GM12878 (cell line): Measurements from ENCODE around the gene BRAF. TPM values are rescaled to one million over a fixed set of nuclear protein-coding genes. Genes with fewer than 3 reads are reported as not detected.

Source experiments
- ATAC-seq: fragments of 200-7000 bp; cut with Tn5 transposase; 3 replicates; pipeline ENCODE4 v1.9.1; 2020; ENCODE audit warnings: mild to moderate bottlenecking, moderate library complexity
- BruUV-seq: library from RNA; stranded (reverse); fragments of 400-500 nt; replicated peaks from 2 replicates; lab custom pipeline; 2021; lab: Mats Ljungman, UMichigan
- CTCF ChIA-PET: fragments of 300-600 bp; sonication (Branson Sonifier 250); formaldehyde crosslinking; extraction: SDS; loops from one replicate; lab custom pipeline; 2021; ENCODE audit warnings: inconsistent platforms; lab: Yijun Ruan, JAX
- POLR2A ChIA-PET: fragments of 350-600 bp; formaldehyde crosslinking; extraction: SDS; loops from one replicate; lab custom pipeline; 2021; ENCODE audit warnings: inconsistent platforms; lab: Charles Lee
- RAD21 ChIA-PET: fragments of 300-600 bp; sonication (Branson Sonifier 250); formaldehyde crosslinking; loops from one replicate; lab custom pipeline; 2023; ENCODE audit warnings: antibody characterized with exemption; ENCODE audit not compliant: unreplicated experiment; lab: Charles Lee
- SMC1A ChIA-PET: fragments of 300-600 bp; sonication (Branson Sonifier 250); formaldehyde crosslinking; loops from one replicate; lab custom pipeline; 2023; ENCODE audit not compliant: unreplicated experiment, uncharacterized antibody; lab: Charles Lee
- DNase-seq: peaks from one replicate; pipeline ENCODE4 v3.0.0-alpha.2; 2011; ENCODE audit warnings: low read depth, low spot score
- FAIRE-seq: peaks from 3 replicates; lab custom pipeline; 2011; peaks lifted over from hg19 to GRCh38; lab: Jason Lieb, UNC
- H2AFZ ChIP-seq: 2 replicates; pipeline ENCODE4 v1.6.0; 2011; ENCODE audit warnings: low read depth, low read length, control low read depth; ENCODE audit not compliant: control insufficient read depth
- H3K27ac ChIP-seq: 2 replicates; pipeline ENCODE4 v1.5.1; 2011; ENCODE audit warnings: control low read depth; ENCODE audit not compliant: control insufficient read depth, insufficient read depth
- H3K27me3 ChIP-seq, 2 experiments: replicated peaks in 1 of 2; 2 replicates each; pipeline versions ENCODE4 v1.6.0 to v1.6.1; 2011; ENCODE audit warnings: low read length in 1 of 2; ENCODE audit not compliant: control insufficient read depth in 2 of 2, insufficient read depth in 2 of 2
- H3K36me3 ChIP-seq, 2 experiments: 2 replicates each; pipeline ENCODE4 v1.5.1; 2011; ENCODE audit warnings: low read length in 1 of 2; ENCODE audit not compliant: control insufficient read depth in 2 of 2, insufficient read depth in 2 of 2
- H3K4me1 ChIP-seq: 2 replicates; pipeline ENCODE4 v1.6.1; 2011; ENCODE audit warnings: mild to moderate bottlenecking, low read length, moderate library complexity, mixed read lengths; ENCODE audit not compliant: control insufficient read depth, insufficient read depth
- H3K4me2 ChIP-seq: 2 replicates; pipeline ENCODE4 v1.6.0; 2011; ENCODE audit warnings: control low read depth; ENCODE audit not compliant: control insufficient read depth, insufficient read depth
- H3K4me3 ChIP-seq: fragments of 200-600 bp; sonication (generic); 2 replicates; pipeline ENCODE4 v1.5.1; 2016
- H3K79me2 ChIP-seq: 2 replicates; pipeline ENCODE4 v1.6.0; 2011; ENCODE audit warnings: low read length; ENCODE audit not compliant: control insufficient read depth, insufficient read depth
- H3K9ac ChIP-seq: 2 replicates; pipeline ENCODE4 v1.8.0; 2011; ENCODE audit warnings: low read length, control low read depth, mixed read lengths; ENCODE audit not compliant: control insufficient read depth, insufficient read depth
- H3K9me3 ChIP-seq: replicated peaks from 3 replicates; pipeline ENCODE4 v1.5.1; 2011; ENCODE audit warnings: mild to moderate bottlenecking, low read length; ENCODE audit not compliant: control insufficient read depth, insufficient read depth
- H4K20me1 ChIP-seq: 2 replicates; pipeline ENCODE4 v1.6.0; 2011; ENCODE audit not compliant: control insufficient read depth, insufficient read depth
- HDGF ChIP-seq: fragments of 450-650 bp; IDR thresholded peaks from 2 replicates; pipeline ENCODE4 v1.6.1; 2016; ENCODE audit warnings: antibody characterized with exemption
- SPI1 ChIP-seq: IDR thresholded peaks from 2 replicates; pipeline ENCODE4 v1.6.1; 2011; ENCODE audit warnings: low read depth, mild to moderate bottlenecking, low read length, moderate library complexity, borderline replicate concordance; ENCODE audit not compliant: insufficient read depth
- SUZ12 ChIP-seq: fragments of 200-600 bp; sonication (generic); IDR thresholded peaks from one replicate; pipeline ENCODE4 v1.6.1; 2018; ENCODE audit warnings: antibody characterized with exemption, mild to moderate bottlenecking; ENCODE audit not compliant: unreplicated experiment
- ZNF24 ChIP-seq: fragments of 450-650 bp; IDR thresholded peaks from 2 replicates; pipeline ENCODE4 v1.6.1; 2017; ENCODE audit warnings: antibody characterized with exemption, mild to moderate bottlenecking
- WGBS: methylation state at CpG from one replicate; pipeline ENCODE4 v1.1.6; 2016; ENCODE audit warnings: low lambda C conversion rate; ENCODE audit not compliant: insufficient replicate concordance, insufficient coverage; ENCODE audit errors: missing lambda C conversion rate; 5-methylcytosine and 5-hydroxymethylcytosine counted together
- in situ Hi-C: fragments of 300-500 bp; cut with MboI; formaldehyde crosslinking; loops from 9 replicates; pipeline ENCODE4 v1.14.3; 2018; ENCODE audit warnings: mixed read lengths
- intact Hi-C: fragments of 100-400 bp; cut with micrococcal nuclease; formaldehyde crosslinking; loops from one replicate; pipeline ENCODE4 v1.14.2; 2022; ENCODE audit not compliant: unreplicated experiment
- polyA plus RNA-seq, 11 experiments: library from polyadenylated mRNA; depleted of rRNA in 4 of 11; unstranded in 6 of 11; stranded (reverse) in 5 of 11; fragments of >200 nt; fragmentation: Nextera tagmentation in 4 of 11; fragmentation: Illumina TruSeq in 1 of 11; extraction: Ambion mirVana in 4 of 11; extraction: Trizol in 1 of 11; gene quantifications; 1 replicate in 1 of 11; 2 replicates in 10 of 11; pipeline versions ENCODE4 v1.2.1 to v1.2.3, GENCODE V29; 2011 to 2016; ENCODE audit warnings: inconsistent platforms in 2 of 11, missing spikeins in 2 of 11, low read depth in 1 of 11
- total RNA-seq, 4 experiments: library from RNA; depleted of rRNA in 3 of 4; stranded (reverse); fragments of >200 nt in 3 of 4; fragmentation: Illumina TruSeq in 1 of 4; extraction: Trizol in 1 of 4; gene quantifications; 2 replicates each; pipeline versions ENCODE4 v1.2.1 to v1.2.3, GENCODE V29; 2013 to 2021

The BRAF gene
- total and polyA plus RNA-seq, 10 of the 15 experiments (the other 5 are each of a cell fraction or from before 2014, with no cell fraction given) = 2.6 to 31.0 (median 10.6) TPM

DNA sequence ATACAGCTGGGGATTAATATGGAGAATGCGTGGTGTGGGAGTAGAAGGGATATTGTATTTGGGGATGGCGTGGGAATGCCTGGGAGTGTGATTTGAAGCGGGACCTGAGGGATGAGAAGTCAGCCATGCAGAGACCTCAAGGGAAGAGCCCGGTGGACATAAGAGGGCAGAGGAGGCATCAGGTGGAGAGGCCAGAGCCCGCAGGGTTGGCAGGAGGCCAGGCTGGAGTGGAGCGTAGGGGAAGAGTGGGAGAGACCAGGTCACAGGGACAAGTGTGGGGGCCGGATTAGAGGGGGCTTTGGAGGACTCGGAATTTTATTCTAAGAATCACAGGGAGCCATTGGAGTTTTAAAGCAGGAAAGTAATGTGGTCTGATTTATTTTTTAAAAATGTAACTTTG lies 226.3 kb downstream of the BRAF start:
- no peaks in the 10 kb centered on the region for H3K9me3 ChIP-seq
- H3K9ac ChIP-seq = peak overlapping the region; percentile 82; the same call in 1 of the 2 replicates
- FAIRE-seq (no peak), ATAC-seq (no peak), DNase-seq (no peak)
- RAD21 ChIA-PET = interaction anchor here (1.3 kb wide), 1 partner anchor 22 kb away, joined by 3 read pairs; no protein-coding TSS in a partner anchor
- no peak for TF ChIP-seq ZNF24
- no peak for TF ChIP-seq SUZ12
- peak overlapping the region; percentile 95 for H3K4me2 ChIP-seq
- no peaks in the 10 kb centered on the region for H3K36me3 ChIP-seq
- no peaks in the 10 kb centered on the region for H4K20me1 ChIP-seq
- intact Hi-C loops (loop anchor here (5.0 kb wide), 1 partner anchor 224 kb away; the partner anchor contains the start of gene BRAF), in situ Hi-C loops (no loop called here)
- CTCF ChIA-PET = interaction anchor here (1.2 to 4.3 kb wide), 3 partner anchors 23 to 644 kb away, joined by 4 to 25 read pairs (median 8); no protein-coding TSS in a partner anchor
- peak overlapping the region; percentile 19; the same call in 1 of the 2 replicates for H3K27ac ChIP-seq
- H3K4me3 ChIP-seq = peak overlapping the region; percentile 77
- BruUV-seq = no TSS peak
- peaks cover 40% of the 10 kb centered on the region for H3K79me2 ChIP-seq
- 98% methylated on average over 8 of the region's 8 CpGs for WGBS
- H3K4me1 ChIP-seq = peaks cover 11% of the 10 kb centered on the region
- H3K27me3 ChIP-seq = no peaks in the 10 kb centered on the region
- SMC1A ChIA-PET = interaction anchor here (3.2 kb wide), 1 partner anchor 23 kb away, joined by 11 read pairs; no protein-coding TSS in a partner anchor
- POLR2A ChIA-PET = no interaction called here
- no peak overlapping the region for H2AFZ ChIP-seq

DNA sequence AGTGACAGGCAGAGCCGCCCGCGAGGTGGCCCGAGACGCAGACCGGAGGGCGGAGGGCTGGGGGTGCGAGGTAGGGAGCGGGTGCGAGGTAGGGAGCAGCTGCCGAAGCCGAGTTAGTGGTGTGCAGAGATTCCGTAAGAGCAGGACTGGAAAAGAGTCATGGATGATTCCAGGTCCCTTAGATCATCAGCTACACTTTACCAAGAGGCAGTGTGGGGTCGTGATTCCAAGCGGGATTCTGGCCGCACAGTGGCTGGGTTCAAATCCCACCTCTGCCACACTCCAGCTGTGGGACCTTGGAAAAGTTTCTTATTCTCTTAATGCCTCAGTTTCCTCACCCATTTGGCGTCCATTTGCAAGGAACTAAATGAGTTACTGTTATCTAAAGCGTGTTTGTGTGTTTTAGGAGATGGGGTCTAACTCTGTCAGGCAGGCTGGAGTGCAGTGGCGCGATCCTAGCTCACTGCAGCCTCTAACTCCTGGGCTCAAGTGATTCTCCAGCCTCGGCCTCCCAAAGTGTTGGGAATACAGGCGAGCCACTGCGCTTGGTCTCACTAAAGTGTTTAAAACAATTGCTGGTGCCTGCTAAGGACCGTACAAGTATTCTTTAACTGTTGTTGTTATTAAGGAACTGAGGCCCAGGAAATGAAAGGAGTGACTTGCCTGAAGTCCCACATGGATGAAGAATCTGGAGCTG lies 227.1 kb downstream of the BRAF start:
- no peak for FAIRE-seq
- H3K27ac ChIP-seq = peak overlapping the region; percentile 90
- 29% methylated on average over 19 of the region's 24 CpGs for WGBS
- H3K4me1 ChIP-seq = peaks cover 11% of the 10 kb centered on the region
- H3K36me3 ChIP-seq = no peaks in the 10 kb centered on the region
- H4K20me1 ChIP-seq = no peaks in the 10 kb centered on the region
- H3K9me3 ChIP-seq = no peaks in the 10 kb centered on the region
- H3K9ac ChIP-seq = peak overlapping the region; percentile 82
- H2AFZ ChIP-seq = peak overlapping the region; percentile 99
- in situ Hi-C loops (no loop called here), intact Hi-C loops (loop anchor here (5.0 kb wide), 1 partner anchor 225 kb away; the partner anchor contains the start of gene BRAF)
- H3K4me3 ChIP-seq = peak overlapping the region; percentile 77
- no peak for ATAC-seq
- ChIA-PET CTCF (interaction anchor here (1.2 to 1.5 kb wide), 2 partner anchors 22 to 644 kb away, joined by 4 to 8 read pairs; no protein-coding TSS in a partner anchor), RAD21 (interaction anchor here (0.7 to 1.3 kb wide), 2 partner anchors 21 to 23 kb away, joined by 3 read pairs; no protein-coding TSS in a partner anchor), POLR2A (interaction anchor here (1.0 to 1.2 kb wide), 2 partner anchors 21 to 316 kb away, joined by 3 to 5 read pairs; no protein-coding TSS in a partner anchor), SMC1A (interaction anchor here (0.6 to 3.2 kb wide), 2 partner anchors 22 to 857 kb away, joined by 3 to 11 read pairs; no protein-coding TSS in a partner anchor)
- no TSS peak for BruUV-seq
- H3K4me2 ChIP-seq = peak overlapping the region; percentile 95
- H3K27me3 ChIP-seq = no peaks in the 10 kb centered on the region
- H3K79me2 ChIP-seq = peaks cover 40% of the 10 kb centered on the region
- TF ChIP-seq SPI1 (no peak), HDGF (0 out of 2 replicates have a peak, but pooled peaks have one; percentile 5)
- DNase-seq = no peak
